GM19193 (cell line): ENCODE measurements around the gene FOXJ3.

Experiments used
- POLR2A ChIP-seq: IDR thresholded peaks from 4 replicates; pipeline ENCODE4 v1.6.1; 2011; ENCODE audit not compliant: insufficient read depth, insufficient read length; ENCODE audit errors: extremely low read depth

Gene FOXJ3

DNA sequence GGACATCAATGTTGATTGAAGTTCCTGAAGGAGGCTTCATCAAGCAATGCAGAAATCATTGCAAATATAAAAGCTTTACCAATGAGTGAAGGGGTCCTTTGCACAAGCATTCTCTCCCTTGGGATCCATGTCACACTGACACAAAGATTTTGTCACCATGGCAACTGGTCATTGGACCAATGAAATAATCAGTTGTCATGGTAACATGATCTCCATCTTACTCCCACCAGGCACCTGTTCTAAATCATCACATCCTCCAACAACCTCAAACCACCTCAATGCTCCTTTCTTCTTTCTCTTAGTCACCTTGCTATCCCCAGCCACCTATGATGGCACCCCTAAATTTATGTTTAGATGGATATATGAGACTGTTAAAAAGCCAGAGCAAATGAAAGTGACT, 13.5 kb upstream of the FOXJ3 start:
- TF ChIP-seq POLR2A: no peak

- no peak for TF ChIP-seq POLR2A
These were observed 8.0 kb upstream of the FOXJ3 start for GRCh38 chr1:42343049-42343448.

DNA sequence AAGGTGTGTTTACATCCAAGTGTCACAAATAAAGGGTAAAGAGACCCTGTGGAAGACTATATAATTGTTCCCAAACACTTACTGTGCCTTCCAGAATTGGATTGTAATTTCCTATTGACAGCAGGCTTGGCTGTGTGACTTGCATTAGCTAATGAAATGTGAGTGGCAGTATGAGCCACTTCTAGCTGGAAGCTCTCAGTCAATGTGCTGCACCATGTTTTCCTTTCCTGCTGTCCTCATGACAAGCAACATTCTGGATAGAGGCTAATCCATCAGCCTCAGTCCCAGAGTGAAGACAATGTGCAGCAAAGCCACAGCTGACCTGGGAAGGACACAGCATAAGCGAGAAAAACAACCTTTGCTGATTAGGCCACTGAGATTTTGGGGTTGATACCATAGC, 5.9 kb upstream of the FOXJ3 start:
- TF ChIP-seq POLR2A: no peak

- TF ChIP-seq POLR2A: no peak
These were observed 5.1 kb upstream of the FOXJ3 start for GRCh38 chr1:42340093-42340492.

DNA sequence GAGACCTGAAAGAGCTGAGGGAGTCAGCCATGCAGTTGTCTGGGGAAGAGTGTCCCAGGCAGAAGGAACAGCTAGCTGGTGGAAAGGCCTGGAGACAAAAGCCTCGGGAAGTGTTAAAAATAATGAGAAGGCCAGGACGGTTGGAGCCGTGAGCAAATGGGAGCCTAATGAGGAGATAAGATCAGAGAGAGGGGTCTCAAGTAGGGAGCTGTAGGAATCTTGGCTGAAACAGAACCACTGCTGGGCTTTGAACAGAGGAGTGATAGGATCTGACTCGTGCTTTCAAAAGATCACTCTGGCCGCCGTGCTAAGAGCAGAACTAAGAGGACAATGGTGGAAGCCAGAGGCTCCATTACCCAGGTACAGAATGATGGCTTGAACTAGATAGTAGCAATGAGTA, 1.9 kb upstream of the FOXJ3 start:
- no peak for TF ChIP-seq POLR2A

- no peak for TF ChIP-seq POLR2A
These were observed 929 bp upstream of the FOXJ3 start for GRCh38 chr1:42335809-42336518.

- no peak for TF ChIP-seq POLR2A
These were observed 590 bp downstream of the FOXJ3 start for GRCh38 chr1:42334240-42335049.

DNA sequence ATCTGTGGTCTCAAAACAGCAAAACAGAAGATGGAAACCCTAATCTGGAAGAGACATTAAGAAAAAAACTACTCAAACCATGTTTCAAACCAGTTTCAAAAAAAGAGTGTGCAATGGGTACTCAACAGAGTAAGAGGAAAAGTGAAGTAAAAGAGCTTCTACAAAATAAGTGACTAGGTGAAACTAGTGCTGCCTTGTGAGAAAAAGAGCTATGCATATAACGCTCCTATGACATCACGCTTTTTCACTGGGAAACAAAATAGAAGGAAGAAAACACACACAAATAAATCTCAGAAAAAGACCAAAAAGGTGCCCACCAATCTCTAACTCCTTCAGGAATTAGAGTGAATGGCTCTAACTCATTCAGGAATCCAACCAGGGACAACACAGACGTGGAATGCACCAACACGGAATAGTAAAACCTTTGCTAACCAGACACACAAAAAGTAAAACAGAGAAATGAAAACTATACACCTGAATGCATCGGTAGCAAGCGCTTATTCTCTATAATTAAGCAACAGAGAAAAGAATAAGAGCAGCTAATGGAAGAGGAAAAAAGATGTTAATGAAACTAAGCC, 1.3 kb downstream of the FOXJ3 start:
- no peak for TF ChIP-seq POLR2A

DNA sequence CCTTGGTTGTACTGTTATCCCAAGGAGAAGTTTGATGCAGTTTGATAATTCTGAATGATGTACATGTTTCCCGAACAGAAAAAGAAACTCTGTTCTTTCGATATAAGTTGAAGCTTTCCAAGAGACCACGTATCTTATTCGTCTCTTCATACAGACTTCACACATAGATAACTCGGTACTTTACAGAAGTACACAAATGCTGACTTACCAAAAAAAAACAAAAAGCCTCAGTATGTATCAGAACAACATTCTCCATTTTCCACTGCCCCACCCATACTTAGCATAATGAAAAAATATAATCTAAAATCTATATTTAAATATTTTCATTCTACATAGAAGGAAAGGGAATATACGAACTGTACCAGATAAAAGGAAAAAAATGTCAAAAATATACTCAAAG, 2.2 kb downstream of the FOXJ3 start:
- TF ChIP-seq POLR2A: no peak

- no peak for TF ChIP-seq POLR2A
These were observed 4.8 kb downstream of the FOXJ3 start for GRCh38 chr1:42330215-42330614.

GRCh38 chr1:42328916-42329496, 6.0 kb downstream of the FOXJ3 start:
- no peak for TF ChIP-seq POLR2A

DNA sequence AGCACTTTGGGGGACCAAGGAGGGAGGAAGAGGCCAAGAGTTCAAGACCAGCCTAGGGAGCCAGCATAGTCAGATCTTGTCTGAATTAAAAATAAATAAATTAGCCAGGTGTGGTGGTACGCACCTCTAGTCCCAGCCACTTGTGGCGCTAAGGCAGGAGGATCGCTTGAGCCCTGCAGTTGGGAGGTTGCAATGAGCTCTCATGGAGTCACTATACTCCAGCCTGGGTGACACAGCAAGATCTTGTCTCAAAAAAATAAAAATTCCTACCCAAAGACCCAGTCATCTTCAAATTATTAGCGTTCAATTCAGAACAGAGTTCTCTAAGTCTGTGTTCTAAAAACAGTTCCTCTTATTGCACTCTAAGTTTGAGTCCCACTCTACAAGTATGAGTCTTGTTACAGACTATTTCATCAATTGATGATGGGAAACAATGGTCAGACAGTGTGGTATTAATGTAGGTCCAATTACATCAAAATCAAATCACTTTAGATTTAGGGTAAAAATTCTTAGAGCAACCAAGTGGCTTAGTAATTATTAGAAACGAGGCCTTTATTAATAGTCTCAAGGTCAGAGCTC, 6.9 kb downstream of the FOXJ3 start:
- no peak for TF ChIP-seq POLR2A

- TF ChIP-seq POLR2A: no peak
These were observed 10.0 kb downstream of the FOXJ3 start for GRCh38 chr1:42325014-42325402.

DNA sequence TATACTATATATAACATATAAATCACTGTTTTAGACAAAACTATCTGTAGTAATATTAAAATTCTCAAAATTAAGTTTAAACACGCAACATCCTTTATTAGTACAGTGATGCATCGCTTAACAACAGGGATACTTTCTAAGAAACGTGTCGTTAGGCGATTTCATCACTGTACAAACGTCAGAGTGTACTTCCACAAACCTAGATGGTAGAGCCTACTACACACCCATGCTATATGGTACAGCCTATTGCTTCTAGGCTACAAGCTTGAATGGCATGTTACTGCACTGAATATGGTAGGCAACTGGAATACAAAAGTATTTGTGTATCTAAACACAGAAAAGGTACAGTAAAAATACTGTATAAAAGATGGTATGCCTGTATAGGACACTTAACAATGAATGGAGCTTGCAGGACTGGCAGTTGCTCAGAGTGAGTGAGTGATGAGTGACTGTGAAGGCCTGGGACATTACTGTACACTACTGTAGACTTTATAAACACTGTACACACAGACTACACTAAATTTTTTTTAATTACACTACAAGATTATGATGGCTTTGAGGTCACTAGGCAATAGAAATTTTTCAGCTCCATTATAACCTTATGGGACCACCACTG, 10.5 kb downstream of the FOXJ3 start:
- no peak for TF ChIP-seq POLR2A

- TF ChIP-seq POLR2A: no peak
These were observed 11.5 kb downstream of the FOXJ3 start for GRCh38 chr1:42323551-42323950.
